Lung microvascular endothelial cell (primary cell): ENCODE measurements around the gene CHML. TPM values are rescaled to one million over a fixed set of nuclear protein-coding genes. Genes with fewer than 3 reads are reported as not detected.
A peak's percentile ranks its signal among the peaks of the same experiment; 100 is the strongest.

Experiments
- DNase-seq, 2 donors: peaks; one replicate each; pipeline versions ENCODE4 v3.0.0 to v3.0.0-alpha.2; 2010; ENCODE audit warnings: low read depth in 2 of 2
- total RNA-seq: library from RNA; depleted of rRNA; stranded (reverse); fragments of >200 nt; gene quantifications from 2 replicates; pipeline ENCODE4 v1.2.1, GENCODE V29; 2014

CHML gene
- total RNA-seq, 1 donor from 2014 or later = 9.9 TPM

DNA sequence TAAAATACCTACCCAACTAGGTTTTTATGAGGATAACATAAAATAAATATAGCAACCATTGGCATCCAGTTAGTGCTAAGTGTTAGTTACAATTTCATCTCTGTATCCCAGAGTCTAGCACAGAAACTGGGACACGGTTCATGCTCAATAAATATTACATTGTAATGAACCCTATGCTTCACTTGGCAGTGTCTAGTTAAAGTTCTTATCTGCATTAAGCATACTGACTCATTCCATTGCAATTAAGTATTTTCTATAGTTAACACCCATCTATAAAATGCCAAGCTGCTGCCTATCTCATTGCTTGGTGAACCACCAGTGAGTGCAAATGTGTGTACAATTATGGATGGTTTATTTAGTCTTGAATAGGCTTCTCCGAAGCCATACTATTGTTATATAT is 15.2 kb downstream of the CHML start:
- DNase-seq = no peak

DNA sequence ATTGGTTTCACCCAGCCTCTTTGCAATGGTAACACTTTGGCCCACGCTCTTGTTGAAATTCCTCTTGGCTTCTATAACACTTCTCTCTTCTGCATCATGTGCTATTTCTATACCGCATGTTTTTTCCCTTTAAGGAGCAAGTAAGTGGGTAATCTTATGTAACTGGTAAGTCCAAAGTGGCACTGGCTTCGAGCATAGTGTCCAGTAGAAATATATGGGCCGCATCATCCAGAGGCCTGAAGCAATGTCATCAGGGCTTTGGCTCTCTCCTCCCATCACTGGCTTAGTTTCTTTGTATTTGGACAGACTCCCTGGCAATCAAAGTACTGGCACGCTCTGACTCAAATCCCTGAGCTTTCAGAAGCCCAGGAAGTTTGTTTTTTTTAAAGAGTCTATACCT is 17.5 kb downstream of the CHML start:
- no peak for DNase-seq

DNA sequence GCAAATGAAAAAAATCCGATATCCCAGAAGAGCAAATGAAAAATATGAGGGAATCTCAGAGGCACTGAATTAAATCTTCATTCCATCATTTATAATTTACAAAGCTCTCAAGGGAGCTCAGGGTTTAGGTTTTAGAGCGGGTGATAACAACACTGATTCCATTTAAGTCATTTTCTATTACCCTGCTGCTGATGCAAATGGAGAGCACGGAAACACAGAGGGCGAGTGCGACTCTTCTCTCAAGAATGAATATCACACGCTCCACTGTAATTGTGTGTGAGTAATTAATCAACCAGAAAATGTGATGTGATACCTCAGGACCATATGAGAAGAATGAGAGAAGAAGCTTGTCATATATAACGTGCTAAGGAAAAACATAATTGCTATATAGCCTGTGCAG is 22.7 kb downstream of the CHML start:
- DNase-seq = no peak

DNA sequence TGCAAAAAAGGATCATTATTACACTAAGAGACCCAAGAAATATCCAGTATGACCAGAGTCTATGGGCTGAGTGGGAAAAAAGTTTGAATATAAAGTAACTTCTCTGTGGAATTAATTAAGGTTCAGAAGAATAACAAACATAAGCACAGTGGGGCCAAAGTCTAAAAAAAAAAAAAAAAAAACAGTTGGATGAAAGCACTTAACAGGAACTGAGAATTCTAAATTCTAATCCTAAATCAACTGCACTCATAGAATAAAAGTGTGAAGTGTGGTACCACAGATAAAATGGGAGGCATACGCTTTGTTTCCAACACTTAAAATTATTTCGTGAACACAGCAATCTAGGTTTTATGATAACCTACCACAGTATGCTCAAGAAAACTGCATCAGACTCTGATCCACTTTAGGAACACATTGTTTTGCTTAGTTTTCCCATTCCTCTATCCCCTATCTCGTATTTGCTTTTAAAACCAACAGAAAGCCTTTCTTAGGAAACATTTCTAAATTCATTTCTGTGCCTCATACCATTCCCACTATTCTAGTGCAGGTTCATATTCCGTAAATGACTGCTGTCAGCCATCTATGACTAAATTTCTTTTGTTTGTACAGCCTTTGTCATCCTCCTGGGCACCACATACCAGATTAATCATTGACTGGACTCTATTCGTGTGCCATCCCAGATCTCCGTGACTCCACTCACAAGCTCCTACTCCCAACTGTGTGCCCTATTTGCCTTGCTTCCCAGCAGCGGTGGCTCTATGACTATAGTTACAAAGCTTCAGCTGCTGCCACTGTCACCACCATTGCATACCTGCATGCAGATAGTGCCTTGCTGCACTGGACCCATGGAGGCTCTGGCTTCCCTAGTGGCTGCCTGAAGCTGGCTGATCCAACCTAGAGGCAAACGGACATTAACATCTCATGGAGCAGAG is 24.9 kb downstream of the CHML start:
- DNase-seq = no peak

DNA sequence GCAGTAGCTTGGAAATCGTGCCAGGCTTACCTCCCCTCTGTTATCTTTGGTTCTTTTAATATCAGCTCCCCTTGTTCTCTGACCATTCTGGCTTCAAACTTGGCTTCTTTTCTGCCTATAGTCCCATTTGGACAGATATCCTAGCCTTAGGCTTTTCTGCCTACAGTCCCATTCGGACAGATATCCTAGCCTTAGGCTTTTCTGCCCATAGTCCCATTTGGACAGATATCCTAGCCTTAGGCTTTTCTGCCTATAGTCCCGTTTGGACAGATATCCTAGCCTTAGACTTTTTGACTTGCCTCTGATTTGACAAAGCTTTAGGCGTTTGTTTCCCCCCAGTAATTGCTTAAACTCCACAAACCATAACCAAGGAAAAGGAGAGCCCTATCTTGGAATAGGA is 25.6 kb downstream of the CHML start:
- DNase-seq = no peak

DNA sequence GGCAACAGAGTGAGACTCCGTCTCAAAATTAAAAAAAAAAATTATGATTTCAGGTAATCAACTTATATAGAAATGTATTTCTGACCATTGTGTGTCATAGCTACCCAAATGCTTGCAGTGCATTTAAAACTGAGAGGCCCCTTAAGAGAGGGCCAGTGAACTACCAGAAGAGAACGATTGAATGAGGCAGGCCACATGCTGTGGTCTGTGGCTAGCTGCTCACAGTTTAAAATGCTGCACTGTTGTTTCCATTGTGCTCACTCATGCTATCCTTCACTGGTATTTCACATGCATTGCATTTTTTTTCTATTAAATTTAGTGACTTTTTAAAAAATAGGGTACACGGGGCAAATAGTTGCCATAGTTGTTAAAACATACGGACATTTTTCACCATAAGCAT is 26.0 kb downstream of the CHML start:
- DNase-seq = no peak

DNA sequence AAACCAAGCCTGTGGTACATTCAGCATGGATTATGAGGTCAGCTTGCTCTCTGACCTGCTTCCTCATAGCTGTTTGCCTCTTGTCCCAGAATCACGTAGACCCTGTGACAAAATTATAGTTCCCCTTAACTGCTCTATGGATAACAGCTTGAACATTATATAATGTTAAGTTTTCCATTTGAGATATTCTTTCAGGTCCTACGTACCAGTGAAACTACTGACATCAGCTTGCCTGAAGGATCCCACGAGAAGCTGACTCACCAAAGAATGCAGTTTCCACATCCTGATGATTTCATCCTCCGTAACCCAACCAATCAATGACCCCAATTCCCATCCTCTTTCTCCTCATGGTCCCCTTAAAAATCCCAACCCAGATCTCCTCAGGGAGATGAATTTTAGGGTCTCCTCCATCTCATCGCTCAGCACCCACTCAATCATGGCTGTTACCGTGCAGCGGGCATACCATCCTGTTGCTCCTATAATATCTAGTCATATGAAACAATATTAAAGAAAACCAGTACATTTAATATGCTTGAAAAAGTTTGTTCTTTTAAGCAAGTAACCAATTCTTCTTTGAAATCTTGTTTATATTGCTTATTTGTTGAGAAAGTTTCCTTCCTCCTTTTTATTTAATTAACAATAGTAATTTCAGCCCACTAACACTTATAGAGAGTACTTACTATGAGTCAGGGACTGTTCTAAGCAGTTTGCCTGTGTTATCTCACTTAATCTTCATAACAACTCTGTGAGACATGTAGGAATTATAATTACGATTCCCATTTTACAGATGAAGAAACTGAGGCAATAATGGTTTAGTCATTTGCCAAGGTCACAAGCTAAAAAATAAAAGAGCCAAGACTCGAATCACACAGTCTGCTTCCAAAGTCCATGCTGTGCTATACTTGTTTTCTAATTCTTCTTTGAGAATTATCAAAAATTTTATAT is 27.4 kb downstream of the CHML start:
- DNase-seq = peak; percentile 14 to 84

DNA sequence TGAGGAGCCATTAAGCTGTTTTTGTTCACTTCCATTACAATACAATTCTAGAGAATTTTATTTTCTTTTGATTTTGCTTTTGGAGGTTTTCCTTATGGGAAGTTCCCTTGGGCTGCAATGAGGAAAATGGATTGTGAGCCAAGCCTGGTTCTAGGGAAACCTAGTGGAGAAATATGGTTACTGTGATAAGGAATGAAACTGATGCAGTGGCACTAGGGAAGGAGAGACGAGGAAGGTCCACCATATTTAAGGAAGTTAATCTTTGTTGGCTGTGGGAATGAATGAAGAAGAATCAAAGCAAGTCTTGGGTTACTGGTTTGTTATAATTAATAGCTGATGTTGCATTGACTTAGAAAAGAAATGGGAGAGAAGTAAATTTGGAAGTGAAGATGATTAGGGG is 28.4 kb downstream of the CHML start:
- DNase-seq = no peak

DNA sequence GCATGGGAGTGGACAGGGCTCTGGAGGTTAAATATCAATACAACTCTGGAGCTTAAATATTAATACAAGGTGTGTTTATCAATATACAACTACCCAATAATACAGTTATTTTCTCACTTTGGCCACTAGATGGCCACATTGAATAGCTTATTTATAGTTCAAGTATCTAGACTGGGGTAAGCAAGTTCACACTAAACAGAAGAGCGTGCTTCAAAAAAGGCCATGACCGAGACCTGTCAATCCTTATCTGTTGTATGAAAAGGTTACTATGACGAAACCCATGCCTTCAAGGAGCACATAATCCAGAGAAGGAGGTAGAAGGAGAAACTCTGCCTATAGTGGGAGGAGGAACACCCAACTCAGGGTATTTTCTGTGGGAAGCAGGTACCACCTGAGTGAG is 29.1 kb downstream of the CHML start:
- peak; percentile 69 to 73 for DNase-seq

DNA sequence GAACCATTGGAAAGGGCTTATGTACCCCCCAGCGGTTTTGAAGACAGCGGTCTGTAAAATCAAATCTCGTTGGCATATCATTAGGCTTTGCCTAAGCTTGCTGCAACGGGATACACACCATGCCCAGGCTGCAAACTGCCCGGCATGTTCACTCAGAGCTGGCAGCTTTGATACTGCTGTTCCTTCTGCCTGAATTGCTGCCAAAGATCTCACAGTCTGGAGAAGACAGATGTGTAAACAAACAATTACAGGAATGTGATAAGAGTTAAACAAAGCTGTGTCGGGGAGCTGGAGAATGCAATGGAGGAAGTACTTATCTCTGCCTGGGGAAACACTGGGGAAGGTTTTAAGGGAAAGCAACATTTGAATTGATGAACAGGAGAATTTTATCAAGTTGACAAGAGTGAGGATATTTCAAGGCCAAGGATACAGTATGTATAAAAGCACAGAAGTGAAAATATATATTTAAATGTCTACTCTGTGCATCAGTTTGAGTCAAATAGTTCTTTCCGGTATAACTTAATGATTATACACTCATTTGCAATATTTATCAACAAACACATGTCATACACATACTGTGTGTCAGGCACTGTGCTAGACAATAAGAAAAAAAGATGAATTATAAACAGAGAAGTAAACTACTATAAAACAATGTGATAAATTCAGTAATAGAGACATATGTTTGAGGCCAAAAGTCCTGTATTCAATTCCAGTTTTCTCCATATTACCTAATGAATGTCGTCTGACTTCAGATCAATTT is 29.9 kb downstream of the CHML start:
- DNase-seq = peak in 1 of 2 donors; percentile 42

DNA sequence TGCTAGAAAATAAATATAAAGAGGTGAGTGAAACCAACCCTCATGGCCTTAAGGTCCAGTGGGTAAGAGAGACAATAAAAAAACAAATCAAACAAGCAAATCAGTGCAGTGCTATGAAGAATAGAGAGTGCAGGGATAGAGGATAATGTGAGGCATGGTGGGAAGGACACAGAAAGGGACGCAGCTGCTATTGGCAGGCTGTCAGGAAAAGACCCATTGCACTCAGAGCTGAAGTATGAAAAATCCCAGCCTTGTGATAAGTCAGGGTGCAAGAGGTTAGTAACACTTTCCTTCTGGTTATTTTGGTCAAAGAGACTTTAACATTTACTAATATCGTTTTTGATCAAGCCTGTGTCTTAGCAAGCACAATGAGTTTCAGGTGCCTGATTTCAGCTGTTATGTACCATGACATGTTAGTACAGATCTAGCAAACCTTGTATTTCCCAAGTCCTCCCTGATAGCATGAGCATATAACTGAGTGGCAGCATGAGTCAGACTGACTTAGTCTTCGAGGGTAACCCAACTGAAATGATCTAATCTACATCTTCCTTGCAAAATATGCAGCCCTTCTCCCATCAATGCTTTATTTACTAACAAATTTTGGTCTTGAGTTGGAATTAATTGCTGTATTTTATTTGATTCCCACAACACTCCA is 31.7 kb downstream of the CHML start:
- peak in 1 of 2 donors; percentile 45 for DNase-seq

DNA sequence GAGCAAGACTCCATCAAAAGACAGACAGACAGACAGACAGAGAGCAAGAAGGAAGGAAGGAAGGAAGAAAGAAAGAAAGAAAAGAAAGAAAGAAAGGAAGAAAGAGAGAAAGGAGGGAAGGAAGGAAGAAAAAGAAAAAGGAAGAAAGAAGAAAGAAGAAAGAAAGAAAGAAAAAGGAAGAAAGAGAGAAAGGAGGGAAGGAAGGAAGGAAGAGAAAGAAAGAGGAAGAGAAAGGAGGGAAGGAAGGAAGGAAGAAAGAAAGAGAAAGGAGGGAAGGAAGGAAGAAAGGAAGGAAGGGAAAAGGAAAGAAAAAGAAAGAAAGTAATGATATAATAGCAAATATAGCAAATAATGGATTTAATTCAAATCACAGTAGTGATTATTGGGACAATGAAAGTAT is 32.7 kb downstream of the CHML start:
- DNase-seq = no peak

DNA sequence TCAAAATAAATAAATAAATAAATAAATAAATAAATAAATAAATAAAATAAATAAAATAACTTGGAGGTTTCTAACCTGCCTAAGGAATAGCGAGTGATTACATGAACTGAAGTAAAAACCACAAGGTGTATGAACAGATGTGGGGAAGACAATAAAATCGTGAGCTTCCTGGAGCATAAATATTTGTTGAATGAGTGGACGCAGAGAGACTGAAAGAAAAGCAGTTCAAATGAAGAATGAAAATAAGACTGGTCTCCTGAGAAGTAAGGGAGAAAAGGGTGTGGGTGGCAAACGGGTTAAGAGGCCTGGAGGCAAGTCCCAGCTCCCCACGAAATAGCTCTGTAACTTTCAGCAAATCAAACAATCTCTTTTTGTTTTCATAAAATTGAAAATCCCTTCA is 33.6 kb downstream of the CHML start:
- DNase-seq = no peak

DNA sequence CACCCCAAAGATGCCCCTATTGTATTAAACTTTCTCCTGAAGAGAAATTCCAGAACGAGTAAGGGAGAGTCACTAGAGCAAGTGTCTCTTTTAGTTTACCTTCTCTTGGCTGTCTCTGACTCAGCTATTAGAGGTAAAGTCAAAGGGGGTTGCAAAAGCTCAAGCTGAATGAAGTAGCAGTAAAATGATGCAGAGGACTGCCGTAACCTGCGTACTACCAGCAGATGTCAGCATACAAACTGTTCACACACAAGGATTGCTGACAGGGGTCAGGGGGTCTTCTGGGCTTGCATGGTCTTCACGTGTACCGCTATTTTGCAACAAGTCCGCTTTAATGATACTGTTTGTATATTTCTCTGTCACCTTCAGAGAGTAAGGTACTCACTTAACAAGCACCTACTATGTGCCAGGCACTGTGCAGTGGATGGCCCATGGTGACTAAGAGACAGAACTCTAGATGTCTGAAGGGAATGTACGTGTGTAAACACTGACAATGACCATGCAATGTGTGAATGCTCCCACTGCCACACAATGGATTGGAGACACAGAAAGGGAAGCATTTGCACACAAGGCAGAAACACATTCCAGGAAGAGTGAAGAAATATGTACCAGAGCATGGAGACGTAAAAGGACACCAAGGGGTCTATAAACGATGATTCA is 34.9 kb downstream of the CHML start:
- DNase-seq = peak in 1 of 2 donors; percentile 15

DNA sequence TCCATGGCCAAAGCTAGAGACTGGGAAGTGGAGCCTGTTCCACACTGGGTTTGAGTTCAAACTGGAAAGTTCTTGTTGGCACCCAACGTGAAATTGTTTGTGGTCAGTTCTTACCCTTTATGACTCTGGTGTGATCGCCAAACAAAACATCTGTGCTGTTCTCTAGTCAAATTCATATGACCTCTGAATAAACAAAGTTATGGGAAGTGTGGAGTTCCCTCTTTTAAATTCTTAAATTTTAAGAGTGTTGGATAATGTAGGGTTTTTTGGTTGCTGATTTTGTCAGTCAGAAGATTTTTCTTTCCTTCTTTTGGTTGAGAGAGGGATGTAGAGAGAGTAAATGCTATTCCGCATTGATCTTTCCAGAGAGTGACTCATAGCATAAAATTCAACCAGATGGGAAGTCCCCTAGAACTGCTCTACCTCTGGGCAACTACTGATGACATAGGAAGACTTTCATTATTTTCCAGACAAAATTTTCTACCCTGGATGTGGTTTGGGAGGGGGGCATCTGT is 36.4 kb downstream of the CHML start:
- DNase-seq = peak in 1 of 2 donors; percentile 10

DNA sequence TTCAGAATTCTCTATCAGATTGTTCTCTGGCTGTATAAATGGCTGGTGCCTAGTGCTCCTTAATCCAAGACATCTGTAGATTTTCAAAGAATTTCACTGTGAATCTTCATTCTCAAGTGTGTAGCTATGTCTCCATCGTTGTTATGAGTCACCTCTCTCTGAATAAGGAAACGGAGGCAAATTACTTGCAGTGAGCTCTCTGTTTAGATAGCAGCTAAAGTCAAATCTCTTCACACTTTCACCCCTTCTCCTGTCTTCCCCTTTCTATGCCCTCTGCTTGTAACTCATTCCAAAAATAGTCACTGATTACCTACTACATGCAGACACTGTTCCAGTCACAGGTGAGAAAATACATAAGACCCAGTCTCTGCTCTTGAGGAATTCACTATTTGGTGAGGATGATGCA is 39.7 kb downstream of the CHML start:
- DNase-seq = no peak

DNA sequence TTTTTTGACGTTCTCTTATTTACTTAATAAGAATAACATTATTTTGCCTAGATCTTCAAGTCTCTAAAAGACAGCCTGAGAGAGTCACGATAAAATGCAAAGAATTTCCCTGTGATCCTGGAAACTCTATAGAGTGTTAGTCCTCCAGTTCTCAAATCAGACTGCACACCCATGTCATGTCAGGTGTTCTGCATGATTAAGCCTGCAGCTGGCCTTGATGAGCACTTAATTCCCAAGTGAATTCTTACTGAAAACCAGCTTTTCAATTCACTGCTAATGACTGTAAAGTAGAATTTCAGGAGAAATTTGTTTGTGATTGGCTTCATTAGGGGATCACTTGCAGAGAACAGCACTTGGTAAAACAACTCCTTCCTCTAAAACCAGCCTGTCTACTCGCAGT is 41.9 kb downstream of the CHML start:
- no peak for DNase-seq

DNA sequence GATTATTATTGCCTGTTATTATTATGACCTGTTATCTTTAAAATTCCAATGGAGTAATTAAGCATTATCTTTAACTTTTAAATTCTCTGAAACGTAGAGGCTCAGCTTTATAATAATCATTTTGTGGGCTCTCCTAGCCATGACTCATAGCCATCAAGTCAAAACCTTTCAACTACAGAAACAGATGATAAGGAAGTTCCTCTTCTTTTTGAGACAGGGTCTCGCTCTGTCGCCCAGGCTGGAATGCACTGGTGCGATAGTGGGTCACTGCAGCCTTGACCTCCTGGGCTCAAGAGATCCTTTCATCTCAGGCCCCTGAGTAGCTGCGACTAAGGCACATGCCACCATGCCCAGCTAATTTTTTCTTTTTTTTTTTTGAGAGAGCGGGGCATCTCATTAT is 43.5 kb downstream of the CHML start:
- DNase-seq = no peak

DNA sequence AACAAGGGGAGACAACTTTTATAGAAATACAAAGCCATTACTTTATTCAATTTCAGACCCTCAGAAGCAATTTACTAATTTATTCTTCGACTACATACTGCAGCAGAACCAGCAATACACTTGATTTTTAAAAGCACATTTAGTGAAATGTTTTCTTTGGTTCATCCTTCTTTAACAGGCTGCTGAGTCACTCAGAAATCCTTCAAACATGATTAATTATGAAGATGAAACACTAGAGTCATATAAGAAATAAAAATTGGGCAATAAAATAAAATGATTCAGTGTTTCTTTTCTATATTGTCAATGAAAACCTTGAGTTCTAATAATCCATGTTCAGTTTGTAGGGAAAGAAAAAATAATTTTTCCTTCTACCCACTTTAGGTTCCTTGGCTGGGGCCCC is 47.0 kb downstream of the CHML start:
- no peak for DNase-seq

DNA sequence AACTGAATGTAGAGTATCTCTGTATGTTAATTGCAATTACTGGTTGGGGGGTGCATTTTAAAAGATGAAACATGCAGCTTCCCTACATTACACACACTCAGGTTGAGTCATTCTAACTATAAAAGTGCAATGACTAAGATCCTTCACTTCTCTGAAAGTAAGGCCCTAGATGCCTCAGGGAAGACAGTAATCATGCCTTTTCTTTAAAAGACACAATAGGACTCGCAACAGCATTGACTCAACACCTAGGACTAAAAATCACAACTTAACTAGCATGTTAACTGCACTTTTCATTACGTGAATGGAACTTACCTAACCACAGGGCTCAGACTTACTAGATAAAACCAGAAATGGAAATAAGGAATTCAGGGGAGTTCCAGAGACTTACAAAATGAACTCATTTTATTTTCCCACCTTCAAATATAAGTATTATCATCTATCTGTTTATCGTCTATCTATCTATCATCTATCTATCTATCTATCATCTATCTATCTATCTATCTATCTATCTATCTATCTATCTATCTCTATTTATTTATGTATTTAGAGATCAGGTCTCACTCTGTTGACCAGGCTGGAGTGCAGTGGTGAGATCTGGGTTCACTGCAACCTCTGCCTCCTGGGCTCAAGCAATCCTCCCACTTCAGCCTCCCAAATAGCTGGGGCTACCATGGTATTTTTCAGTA is 47.8 kb downstream of the CHML start:
- peak in 1 of 2 donors; percentile 21 for DNase-seq
